HG03135 (cell line): Measurements from ENCODE around the gene TBCK.

ENCODE experiments used
- ATAC-seq: cut with Tn5 transposase; IDR thresholded peaks from one replicate; pipeline ENCODE4 v1.9.1; 2021; ENCODE audit warnings: mild to moderate bottlenecking, moderate library complexity; ENCODE audit not compliant: unreplicated experiment

The TBCK gene

DNA sequence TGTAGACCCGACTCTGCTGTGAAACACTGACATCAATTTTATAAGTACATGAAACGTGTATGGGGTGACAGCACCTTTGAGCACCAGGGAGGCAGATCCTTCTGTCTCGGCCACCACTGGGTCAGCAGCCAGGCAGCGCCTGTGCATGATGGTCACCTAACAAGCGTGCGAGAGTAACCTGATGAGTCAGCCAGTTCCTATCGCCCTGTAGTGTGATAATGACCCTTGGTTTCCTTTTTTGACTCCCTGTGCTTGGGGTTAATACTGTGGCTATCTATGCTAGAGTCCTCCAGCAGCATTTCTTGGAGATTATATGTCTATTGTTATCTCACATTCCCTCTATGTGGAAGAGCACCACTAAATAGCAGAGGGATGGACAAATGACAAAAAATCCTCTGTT, 319.2 kb downstream of the TBCK start:
- no peak for ATAC-seq

DNA sequence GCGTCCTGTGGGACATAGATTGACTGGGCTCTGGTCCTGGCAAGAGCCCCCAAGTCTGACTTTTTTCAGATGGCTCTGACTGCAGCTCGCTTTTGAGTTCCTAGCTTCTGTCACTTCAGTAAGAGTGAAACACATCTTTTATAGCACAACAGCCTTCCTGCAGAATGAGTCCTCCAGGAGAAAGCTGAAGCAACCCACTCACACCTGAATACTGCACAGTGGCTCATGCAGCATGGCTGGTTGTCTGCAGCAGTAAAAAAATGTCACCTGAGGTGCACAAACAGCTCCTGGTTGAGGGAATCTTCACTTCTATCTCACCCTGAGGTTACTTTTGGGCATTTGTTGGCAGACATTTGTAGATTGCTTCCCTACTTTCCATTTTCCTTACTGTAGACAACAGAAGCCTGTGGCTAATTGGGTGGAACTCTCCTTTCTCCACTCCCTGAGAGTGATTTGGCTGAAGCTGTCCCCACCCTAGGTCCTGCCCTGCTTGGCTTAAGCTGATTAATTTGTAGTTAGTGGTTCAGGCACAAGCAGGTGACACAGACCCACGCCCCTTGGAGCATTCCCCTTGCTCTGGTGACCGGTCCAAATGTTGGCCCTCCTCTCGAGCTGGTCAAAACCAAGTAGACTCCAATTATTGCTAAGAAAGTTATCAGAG, 321.0 kb downstream of the TBCK start:
- ATAC-seq: no peak

DNA sequence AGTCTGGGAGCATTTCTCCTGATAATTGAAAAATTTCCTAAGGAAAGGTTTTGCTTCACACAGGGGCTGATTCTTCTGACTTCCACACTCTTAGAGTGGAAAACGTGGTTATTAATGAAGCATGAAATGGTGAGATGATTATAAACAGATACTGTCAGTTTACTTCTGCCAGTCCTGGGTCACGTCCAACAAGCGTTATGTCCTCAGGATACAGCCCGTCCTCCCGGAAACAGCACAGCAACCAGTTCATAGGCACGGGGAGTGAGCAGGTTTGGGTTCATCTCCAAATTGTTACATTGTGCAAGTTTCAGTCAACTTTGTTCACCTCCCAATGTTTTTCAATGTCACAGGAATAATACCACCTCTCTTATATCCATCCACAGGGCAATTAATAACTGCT, 321.9 kb downstream of the TBCK start:
- ATAC-seq: no peak

DNA sequence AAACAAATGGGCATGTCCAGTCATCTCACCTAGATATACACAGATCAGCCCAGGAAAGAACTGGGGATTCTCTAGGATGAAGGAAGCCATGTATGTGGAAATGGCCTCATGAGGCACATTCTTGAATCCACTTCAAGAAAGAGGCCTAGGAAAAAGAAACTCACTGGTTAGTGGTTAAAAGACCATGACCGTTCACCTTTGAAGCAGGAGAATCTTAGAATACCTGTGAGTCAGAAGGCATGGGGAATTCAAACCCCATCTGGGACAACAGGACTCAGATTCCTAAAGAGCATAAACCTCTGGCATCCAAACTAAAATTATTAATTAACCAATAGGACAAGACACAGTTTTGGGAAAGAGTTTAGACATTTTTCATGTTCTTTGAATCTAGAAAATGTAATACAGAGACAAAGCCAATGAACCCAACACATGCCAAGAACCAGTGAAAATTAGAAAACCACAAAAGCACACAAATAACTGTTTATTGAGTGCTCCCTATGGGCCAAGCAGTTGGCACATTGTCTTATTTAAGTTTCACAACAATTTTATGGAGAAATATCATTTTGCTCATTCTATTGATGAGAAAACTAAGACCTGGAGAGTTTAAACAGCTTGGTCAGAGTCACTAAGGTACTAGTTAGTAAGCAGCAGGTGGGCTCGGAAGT, 323.2 kb downstream of the TBCK start:
- ATAC-seq: no peak

DNA sequence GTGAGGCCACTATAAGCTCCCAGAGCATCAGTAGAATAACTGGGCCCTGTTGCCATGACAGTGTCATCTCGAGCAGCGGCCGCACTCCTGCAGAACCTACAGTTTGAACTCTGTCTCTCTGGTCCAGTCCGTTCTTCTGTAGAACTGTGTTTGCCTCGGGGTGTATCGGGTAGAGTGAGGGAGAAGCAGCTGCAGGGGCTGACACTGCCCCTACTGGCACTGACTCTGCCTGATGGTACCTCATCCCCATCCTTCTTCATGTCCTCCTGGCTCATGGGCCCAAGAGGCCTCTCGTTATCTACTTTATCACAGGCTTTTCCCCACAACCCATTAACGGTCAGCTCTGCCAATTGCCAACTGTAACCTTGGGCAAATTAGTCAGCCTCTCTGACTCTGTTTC, 324.3 kb downstream of the TBCK start:
- no peak for ATAC-seq
